D341Med (cell line): ENCODE data around the gene SORD.

ENCODE experiments used
- DNase-seq: peaks from one replicate; pipeline ENCODE4 v3.0.0; 2012; ENCODE audit warnings: low spot score

SORD gene

DNA sequence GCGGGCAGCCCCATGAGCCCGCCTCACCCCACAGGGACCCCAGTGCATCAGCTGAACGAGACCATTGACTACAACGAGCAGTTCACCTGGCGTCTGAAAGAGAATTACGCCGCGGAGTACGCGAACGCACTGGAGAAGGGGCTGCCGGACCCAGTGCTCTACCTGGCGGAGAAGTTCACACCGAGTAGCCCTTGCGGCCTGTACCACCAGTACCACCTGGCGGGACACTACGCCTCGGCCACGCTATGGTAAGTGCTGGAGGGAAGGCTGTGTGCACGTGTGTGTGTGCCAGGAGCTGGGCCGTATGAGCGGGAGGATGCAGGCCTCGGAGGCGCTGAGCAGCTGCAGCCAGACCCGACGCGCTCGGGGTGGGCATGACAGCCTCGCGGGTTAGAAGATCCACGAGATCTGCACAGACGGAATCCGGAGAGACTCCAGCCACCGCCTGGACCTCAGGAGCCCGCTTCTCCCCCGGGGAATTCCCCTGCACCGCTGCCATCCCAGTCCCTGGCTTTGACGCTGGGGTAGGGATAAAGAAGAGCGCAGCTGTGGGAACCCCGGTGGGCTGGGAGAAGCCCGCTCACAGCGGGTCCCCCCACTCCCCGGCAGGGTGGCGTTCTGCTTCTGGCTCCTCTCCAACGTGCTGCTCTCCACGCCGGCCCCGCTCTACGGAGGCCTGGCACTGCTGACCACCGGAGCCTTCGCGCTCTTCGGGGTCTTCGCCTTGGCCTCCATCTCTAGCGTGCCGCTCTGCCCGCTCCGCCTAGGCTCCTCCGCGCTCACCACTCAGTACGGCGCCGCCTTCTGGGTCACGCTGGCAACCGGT lies 93.7 kb downstream of the SORD start:
- DNase-seq = no peak

DNA sequence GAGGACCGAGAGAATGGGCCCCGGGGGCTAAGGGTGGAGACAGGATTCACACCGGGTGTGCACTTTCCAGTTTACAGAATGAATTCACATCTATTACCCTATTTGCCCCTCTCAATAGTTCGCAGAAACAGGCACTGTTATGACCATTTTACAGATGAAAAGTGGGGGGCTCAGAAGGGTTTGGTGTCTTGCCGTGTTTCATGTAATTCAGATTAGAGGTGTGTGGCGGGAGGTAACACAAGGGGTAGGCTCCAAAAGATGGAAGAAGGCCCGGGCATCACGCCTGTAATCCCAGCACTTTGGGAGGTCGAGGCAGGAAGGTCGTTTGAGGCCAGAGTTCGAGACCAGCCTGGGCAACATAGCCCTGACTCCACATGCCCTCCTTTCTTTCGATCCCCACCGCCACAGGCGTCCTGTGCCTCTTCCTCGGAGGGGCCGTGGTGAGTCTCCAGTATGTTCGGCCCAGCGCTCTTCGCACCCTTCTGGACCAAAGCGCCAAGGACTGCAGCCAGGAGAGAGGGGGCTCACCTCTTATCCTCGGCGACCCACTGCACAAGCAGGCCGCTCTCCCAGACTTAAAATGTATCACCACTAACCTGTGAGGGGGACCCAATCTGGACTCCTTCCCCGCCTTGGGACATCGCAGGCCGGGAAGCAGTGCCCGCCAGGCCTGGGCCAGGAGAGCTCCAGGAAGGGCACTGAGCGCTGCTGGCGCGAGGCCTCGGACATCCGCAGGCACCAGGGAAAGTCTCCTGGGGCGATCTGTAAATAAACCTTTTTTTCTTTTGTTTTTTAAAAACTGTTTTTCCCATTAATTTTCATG lies 94.5 kb downstream of the SORD start:
- DNase-seq = no peak

DNA sequence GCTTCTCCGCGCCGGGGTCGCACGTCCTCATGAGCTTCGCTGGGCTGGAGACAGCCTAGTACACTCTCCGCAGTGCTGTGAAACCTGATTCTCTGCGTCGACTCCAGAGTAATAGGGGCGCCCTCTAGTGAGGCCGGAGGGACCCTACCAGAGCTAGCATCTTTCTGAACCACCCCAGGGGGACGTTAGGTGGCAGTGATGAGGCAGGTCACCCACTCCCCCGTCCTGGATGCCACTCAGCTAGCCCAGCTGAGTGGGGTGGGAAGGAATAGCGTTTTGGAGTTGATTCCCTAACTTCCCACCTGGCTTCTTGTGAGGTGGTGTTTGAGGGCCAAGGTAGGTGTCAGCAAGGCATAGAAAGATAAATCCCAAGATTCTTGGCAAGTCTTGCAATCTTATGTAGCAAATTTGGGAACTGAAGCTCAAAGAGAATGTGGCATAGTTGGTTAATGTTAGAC lies 95.2 kb downstream of the SORD start:
- peak; percentile 93 for DNase-seq

DNA sequence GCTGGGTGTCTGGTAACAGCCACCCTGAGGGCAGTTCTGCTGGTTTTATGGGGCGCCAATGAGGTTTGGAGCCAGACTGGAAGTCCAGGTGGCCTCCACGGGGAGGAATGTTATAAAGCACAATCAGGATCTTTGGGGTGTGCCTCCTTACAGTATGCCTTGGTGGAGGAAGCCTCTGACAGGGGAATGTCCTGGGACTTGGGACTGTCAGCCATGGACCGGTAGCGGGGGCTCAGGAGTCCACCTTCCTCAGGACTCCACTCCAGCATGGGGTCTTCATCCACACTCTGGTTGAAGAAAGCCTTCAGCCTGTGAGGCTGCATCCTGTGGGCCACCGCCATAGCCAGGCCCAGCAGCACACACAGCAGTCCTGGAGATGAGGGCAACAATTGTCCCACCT lies 96.0 kb downstream of the SORD start:
- DNase-seq = no peak

DNA sequence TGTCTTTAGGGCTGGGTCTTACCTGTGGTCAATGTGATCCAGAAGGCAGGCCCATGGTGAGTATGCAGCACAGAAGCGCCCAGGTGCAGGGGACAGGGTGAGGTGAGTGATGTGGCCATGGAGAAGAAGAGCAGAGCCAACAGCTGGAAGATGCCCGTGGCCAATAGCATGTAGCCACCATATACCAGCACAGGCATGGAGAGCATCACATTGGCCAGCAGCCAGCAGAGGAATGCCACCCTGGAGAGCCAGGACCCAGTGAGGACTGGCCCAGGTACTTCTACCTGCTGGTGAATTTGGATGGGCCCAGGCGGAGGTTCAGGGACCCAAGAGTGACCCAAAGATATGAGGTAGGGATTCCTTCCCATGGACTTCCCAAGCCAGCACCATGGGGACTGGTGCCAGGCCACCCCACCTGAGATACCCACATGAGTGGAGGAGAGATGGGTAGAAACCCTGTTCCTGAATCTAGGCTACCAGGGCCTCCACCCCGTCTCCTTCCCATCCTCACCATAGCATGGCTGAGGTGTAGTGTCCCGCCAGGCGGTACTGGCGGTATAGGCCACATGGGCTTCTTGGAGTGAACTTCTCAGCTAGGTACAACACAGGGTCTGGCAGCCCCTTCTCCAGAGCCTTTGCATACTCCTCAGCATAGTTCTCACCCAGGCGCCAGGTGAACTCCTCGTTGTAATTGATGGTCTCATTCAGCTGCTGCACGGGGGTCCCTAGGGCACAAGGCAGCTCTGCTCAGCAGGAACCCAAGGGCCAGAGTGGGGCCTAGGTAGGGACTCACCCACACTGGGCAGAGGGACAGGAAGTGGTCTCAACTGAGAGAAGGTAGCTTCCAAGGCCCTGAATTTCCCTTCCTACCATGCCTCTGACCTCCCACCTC lies 97.3 kb downstream of the SORD start:
- DNase-seq = no peak

DNA sequence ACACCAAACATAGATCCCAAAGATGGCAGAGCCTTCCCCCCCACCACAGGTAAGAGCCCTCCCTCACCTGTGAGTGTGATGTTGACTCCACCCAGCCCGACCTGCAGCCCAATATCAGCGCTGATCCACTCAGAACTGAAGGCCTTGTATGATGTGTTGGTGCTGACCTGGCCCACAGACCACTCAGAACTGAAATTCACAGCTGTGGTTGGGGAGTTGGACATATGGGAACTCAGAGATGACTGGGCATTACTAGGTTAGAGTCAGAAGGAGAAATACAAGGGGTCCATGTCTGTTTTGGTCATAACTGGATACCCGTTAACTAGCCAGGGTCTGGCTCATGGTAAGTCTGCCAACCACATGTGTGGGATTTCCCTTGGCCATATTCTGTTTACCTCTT lies 98.0 kb downstream of the SORD start:
- no peak for DNase-seq

DNA sequence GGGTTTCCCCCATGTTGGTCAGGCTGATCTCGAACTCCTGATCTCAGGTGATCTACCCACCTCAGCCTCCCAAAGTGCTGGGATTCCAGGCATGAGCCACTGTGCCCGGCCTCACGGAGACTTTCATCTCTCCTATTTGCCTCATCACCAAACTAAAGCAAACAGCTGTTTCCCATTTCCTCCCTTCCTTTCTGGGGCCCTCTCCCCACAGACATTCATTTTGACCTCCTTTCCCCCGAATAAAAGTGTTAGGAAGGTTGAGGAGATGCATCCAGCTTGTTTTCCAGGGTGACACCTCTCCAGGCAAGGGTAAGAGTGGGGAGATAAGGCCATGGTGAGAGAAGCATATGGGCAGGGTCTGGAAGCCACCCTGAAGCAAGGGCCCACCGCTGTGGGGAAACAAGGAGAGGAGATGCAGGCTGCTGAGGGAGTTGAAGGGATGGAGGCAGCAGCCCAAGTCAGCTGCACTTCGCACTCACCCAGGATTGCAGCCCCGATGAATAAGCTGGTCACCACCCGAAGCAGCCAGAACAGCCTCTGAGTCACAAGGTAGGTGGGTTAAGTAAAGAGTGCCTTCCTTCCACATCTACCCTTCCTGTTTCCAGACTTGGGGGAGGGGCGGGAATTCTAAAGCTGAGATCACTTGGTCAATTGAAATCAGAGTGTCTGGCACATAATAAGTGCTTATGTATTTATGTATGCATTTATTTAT lies 98.9 kb downstream of the SORD start:
- no peak for DNase-seq

DNA sequence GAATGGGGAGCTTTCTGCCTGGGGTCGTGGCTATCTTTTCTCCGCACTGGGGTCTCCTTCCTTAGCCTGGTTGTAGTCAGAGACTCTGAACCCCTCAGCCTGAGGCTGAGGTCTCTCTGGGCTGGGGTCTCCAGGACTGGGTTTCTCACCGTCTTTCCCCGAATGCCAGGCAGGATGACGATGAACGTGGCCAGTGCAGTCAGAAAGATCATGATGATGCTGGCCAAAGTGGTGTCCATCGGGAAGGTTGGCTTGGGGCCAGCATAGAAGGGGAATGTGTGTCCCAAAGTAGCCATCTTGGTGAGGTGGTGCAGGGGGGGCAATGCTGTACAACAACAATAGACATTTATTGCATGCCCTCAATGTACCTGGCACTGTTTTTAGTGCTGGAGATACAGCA lies 99.7 kb downstream of the SORD start:
- DNase-seq = no peak

DNA sequence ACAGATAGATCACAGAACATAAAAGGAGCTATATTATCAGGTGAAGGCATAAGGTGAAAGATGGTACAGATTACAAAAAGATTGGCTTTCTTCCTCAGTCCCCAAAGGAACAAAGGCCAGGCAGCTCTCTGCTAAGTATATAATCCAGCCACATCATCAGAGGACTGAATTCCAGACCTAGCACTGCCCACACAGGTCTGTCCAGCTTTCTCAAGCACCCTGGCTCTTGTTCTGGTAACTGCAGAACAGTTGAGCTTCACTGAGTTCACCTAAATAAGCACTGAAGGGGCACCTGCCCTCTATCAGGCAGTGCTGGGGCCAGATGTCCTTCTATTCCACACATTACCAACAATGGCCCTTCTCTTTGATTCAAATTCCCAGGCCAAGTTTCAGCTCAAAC lies 100.4 kb downstream of the SORD start:
- DNase-seq = no peak

DNA sequence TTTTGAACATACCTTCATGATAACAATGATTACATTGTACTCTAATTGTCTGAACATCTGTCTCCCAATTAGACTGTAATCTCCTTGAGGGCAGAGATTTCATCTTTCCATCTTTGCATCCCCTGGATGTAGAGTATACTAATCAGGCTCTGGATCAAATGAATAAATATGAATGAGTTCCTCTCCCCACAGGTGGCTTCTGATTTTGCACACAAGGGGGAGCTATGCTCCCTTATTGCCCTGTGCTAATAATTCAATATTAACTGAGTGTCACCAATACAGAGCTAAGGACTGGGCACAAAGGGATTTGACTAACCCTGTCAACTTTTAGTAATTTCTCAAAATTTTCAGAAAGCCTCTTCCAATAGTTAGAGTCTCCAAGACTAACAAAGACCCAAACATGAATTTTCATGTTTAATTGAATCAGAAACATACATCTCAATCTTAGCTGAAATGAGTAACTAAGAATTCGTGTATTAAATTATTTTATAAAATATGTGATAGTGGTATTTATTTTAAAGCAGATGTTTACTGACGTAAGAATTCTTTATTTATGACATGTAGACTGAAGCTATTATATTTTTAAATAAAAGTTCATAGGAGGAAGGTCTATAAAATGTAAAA lies 103.7 kb downstream of the SORD start:
- peak; percentile 59 for DNase-seq
